Prostate gland (tissue), 2 donors: ENCODE data around the gene FGG.

ENCODE experiments used
- POLR2A ChIP-seq: fragments of 450-650 bp; IDR thresholded peaks from one replicate; pipeline ENCODE4 v1.6.1; 2016; ENCODE audit warnings: antibody characterized with exemption, mild to moderate bottlenecking
- POLR2AphosphoS5 ChIP-seq: sonication (generic); formaldehyde crosslinking; IDR thresholded peaks from one replicate; pipeline ENCODE4 v1.6.1; 2017; ENCODE audit warnings: antibody characterized with exemption
- TF ChIP-seq, protein P1 (sequence below), 4 experiments: fragments of 200-600 bp in 2 of 4; fragments of 450-650 bp in 2 of 4; sonication (generic) in 2 of 4; IDR thresholded peaks; 1 replicate in 3 of 4; 2 replicates in 1 of 4; pipeline ENCODE4 v1.5.1; 2016 to 2019; ENCODE audit warnings: antibody characterized with exemption in 4 of 4, mild to moderate bottlenecking in 2 of 4, moderate library complexity in 2 of 4

DNA sequence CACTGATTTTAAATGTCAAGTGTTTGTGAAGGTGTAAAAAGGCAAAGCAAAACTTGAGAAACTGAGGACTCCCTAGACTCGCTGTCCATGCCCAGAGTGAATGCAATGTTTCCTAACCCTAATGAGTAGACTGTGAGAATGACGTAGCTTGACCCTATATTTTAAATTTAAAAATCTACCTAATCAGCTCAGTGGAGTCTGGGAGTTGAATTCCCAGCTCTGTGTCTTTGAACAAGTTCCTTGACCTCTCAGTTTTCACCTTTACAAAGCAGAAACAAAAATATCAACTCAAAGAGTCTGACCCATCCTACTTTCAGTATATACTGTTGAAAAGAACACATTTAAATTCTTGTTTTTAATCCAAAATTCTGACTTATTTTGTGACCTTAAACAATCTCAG is 24.3 kb downstream of the FGG start:
- TF ChIP-seq, protein P1, sequence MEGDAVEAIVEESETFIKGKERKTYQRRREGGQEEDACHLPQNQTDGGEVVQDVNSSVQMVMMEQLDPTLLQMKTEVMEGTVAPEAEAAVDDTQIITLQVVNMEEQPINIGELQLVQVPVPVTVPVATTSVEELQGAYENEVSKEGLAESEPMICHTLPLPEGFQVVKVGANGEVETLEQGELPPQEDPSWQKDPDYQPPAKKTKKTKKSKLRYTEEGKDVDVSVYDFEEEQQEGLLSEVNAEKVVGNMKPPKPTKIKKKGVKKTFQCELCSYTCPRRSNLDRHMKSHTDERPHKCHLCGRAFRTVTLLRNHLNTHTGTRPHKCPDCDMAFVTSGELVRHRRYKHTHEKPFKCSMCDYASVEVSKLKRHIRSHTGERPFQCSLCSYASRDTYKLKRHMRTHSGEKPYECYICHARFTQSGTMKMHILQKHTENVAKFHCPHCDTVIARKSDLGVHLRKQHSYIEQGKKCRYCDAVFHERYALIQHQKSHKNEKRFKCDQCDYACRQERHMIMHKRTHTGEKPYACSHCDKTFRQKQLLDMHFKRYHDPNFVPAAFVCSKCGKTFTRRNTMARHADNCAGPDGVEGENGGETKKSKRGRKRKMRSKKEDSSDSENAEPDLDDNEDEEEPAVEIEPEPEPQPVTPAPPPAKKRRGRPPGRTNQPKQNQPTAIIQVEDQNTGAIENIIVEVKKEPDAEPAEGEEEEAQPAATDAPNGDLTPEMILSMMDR (IDR thresholded peaks at IDR 0.05), result no peak
- TF ChIP-seq POLR2AphosphoS5 (no peak), POLR2A (no peak)
